Measurements from ENCODE around the gene GNAI3.

GNAI3 gene

GRCh38 chr1:109548321-109549267, at the start of gene GNAI3 (continued):
- no peak for TF ChIP-seq RBAK (tag by site-specific recombination; IDR thresholded peaks at IDR 0.05)
- TF ChIP-seq ZNF26 (tag by site-specific recombination; IDR thresholded peaks at IDR 0.05) = no peak
- peak; percentile 13; the same call in 1 of the 2 replicates for TF ChIP-seq ZNF558 (tag by site-specific recombination; IDR thresholded peaks at IDR 0.05)
- TF ChIP-seq ZNF707 (tag by site-specific recombination; IDR thresholded peaks at IDR 0.05) = no peak
- no peak for TF ChIP-seq ZNF549 (tag by site-specific recombination; IDR thresholded peaks at IDR 0.05)
- TF ChIP-seq ZNF639 (tag by site-specific recombination; IDR thresholded peaks at IDR 0.05) = no peak
- no peak for TF ChIP-seq ZNF530 (tag by site-specific recombination; IDR thresholded peaks at IDR 0.05; ENCODE audit: low read depth)
- TF ChIP-seq ZBTB7A (tag by site-specific recombination; IDR thresholded peaks at IDR 0.05; ENCODE audit: low read depth) = no peak
- peak; percentile 72 for TF ChIP-seq ZNF692 (tag by site-specific recombination; IDR thresholded peaks at IDR 0.05)
- TF ChIP-seq ZNF423 (tag by site-specific recombination; IDR thresholded peaks at IDR 0.05) = 0 out of 2 replicates have a peak, but pooled peaks have one; percentile 29
- TF ChIP-seq MEIS1 (CRISPR knock-in tag; IDR thresholded peaks at IDR 0.05; ENCODE audit: borderline replicate concordance) = no peak
- no peak for TF ChIP-seq OSR2 (tag by site-specific recombination; IDR thresholded peaks at IDR 0.05)
- no peak for TF ChIP-seq ZNF132 (tag by site-specific recombination; IDR thresholded peaks at IDR 0.05; ENCODE audit: borderline replicate concordance)
- no peak for TF ChIP-seq ZNF280C (tag by site-specific recombination; IDR thresholded peaks at IDR 0.05)
- peak; percentile 92 for TF ChIP-seq ZNF518A (tag by site-specific recombination; conservative IDR thresholded peaks at IDR 0.05; ENCODE audit: low read depth)
- TF ChIP-seq ZNF473 (tag by site-specific recombination; IDR thresholded peaks at IDR 0.05) = no peak
- no peak for TF ChIP-seq ATF2 (tag by site-specific recombination; IDR thresholded peaks at IDR 0.05; ENCODE audit: low read depth)
- TF ChIP-seq ZNF146 (tag by site-specific recombination; IDR thresholded peaks at IDR 0.05) = no peak
- peak; percentile 89 for TF ChIP-seq PBX3 (CRISPR knock-in tag; IDR thresholded peaks at IDR 0.05)
- no peak for TF ChIP-seq ZFP3 (tag by site-specific recombination; IDR thresholded peaks at IDR 0.05; ENCODE audit: low read depth)
- no peak for TF ChIP-seq ZNF362 (tag by site-specific recombination; IDR thresholded peaks at IDR 0.05)
- no peak for TF ChIP-seq SETDB1 (IDR thresholded peaks at IDR 0.05; ENCODE audit: insufficient read length, low read length)
